ENCODE results near the gene NDUFA11. TPM values are rescaled to one million over a fixed set of nuclear protein-coding genes. Genes with fewer than 3 reads are reported as not detected.

Gene NDUFA11
- total and polyA plus RNA-seq, 2 donors (not counting 1 experiment from before 2014, with no cell fraction given), result 115 to 276 TPM

DNA sequence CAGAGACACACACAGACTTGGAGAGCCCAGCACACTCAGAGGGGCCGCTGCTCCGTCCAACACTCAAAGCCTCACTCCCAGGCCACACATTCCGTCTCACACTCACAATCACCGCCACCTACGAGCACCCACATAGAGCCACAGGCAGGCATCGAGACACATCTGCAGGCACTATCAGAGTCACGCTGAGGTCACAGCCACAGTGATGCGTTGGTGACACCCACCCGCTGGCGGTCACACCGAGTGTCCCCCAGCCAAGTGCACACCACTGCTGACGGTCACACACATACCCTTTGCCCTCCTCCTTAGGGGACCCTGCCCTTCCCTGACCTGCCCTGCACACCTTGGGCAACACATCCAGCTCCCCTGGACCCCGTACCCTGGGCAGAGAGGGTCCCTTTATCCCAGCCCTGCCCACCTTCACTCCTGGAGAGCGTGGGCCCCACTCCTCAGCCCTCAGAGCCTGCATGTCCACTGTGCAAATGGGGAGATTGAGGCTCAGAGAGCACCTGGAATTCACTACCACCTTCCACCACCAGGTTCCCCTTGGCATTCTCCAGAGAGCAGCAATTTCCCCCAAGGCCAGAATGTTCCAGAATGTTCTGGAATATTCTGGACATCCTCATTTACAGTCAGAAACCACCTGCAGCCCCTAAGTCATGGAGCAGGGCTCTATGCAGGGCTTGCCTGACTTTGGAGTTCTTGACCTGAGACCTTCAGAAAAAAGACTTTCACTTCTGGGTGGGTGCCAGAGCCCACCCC lies 38.7 kb downstream of the NDUFA11 start:
- POLR2A ChIA-PET, result no interaction called here

More for the DNA sequence above, 38.7 kb downstream of the NDUFA11 start:
- H3K79me2 ChIP-seq (ENCODE audit: control insufficient read depth, insufficient read depth, low read length), result no peaks in the 10 kb centered on the region
- H4K20me1 ChIP-seq (ENCODE audit: control insufficient read depth, insufficient read depth, low read length, poor library complexity, severe bottlenecking), result no peaks in the 10 kb centered on the region
- no peaks in the 10 kb centered on the region for H3K4me1 ChIP-seq (ENCODE audit: control insufficient read depth in 2 of 2, insufficient read depth in 2 of 2, low read length in 2 of 2)
- H3K27me3 ChIP-seq (replicated peaks in 1 of 4; ENCODE audit: control extremely low read depth in 1 of 4, control insufficient read depth in 3 of 4, insufficient read depth in 4 of 4, low read length in 3 of 4), result peaks cover 0 to 4% (median 0%) of the 10 kb centered on the region in 4 experiments
- intact Hi-C loops (cut with micrococcal nuclease), result no loop called here
- ATAC-seq (ENCODE audit: low read depth) (no peak), DNase-seq (no peak)
- no peak overlapping the region for H3K27ac Mint-ChIP-seq
- CTCF ChIA-PET, result no interaction called here
- H3K9me3 Mint-ChIP-seq (ENCODE audit: insufficient read depth), result no peaks in the 10 kb centered on the region
- no peaks in the 10 kb centered on the region for H3K36me3 ChIP-seq (replicated peaks in 1 of 2; ENCODE audit: control extremely low read depth in 1 of 2, control insufficient read depth in 1 of 2, extremely low read depth in 1 of 2, insufficient read depth in 2 of 2, low read length in 1 of 2)
- no peak overlapping the region for H3K4me2 ChIP-seq (replicated peaks; ENCODE audit: low read depth, low read length, poor library complexity, severe bottlenecking)
- no peak for TF ChIP-seq CTCF (IDR thresholded peaks at IDR 0.05)
- no peak for TF ChIP-seq EZH2 (IDR thresholded peaks at IDR 0.05; ENCODE audit: borderline replicate concordance, insufficient read depth, low read depth, low read length, poor library complexity, severe bottlenecking)
- H3K27me3 Mint-ChIP-seq, result peaks cover 16% of the 10 kb centered on the region
- no peak overlapping the region for H3K4me3 ChIP-seq (ENCODE audit: control extremely low read depth in 1 of 5, extremely low read depth in 1 of 5, insufficient read depth in 1 of 5, low read depth in 2 of 5, low read length in 4 of 5)
- H3K9me3 ChIP-seq (ENCODE audit: control extremely low read depth in 1 of 3, control insufficient read depth in 2 of 3, insufficient read depth in 1 of 3, low read length in 2 of 3), result no peaks in the 10 kb centered on the region
- no peaks in the 10 kb centered on the region for H3K4me1 Mint-ChIP-seq
- no peak overlapping the region for H3K27ac ChIP-seq (ENCODE audit: low read length in 2 of 2)
- WGBS (ENCODE audit: insufficient coverage), result 92% methylated on average over 14 of the region's 14 CpGs
- H2AFZ ChIP-seq (ENCODE audit: insufficient read depth, low read depth, low read length, poor library complexity, severe bottlenecking), result no peak overlapping the region
- H3K9ac ChIP-seq (ENCODE audit: low read length), result no peak overlapping the region
- no peak overlapping the region for H3K4me3 Mint-ChIP-seq

All from B cell (primary cell).